Stimulated activated naive CD4-positive, alpha-beta T cell (primary cell): Measurements from ENCODE around the gene LIMS2.

Experiments
- DNase-seq, 6 experiments: peaks; one replicate each; lab custom pipeline; 2025; lab: John Stamatoyannopoulos, UW

Gene LIMS2

DNA sequence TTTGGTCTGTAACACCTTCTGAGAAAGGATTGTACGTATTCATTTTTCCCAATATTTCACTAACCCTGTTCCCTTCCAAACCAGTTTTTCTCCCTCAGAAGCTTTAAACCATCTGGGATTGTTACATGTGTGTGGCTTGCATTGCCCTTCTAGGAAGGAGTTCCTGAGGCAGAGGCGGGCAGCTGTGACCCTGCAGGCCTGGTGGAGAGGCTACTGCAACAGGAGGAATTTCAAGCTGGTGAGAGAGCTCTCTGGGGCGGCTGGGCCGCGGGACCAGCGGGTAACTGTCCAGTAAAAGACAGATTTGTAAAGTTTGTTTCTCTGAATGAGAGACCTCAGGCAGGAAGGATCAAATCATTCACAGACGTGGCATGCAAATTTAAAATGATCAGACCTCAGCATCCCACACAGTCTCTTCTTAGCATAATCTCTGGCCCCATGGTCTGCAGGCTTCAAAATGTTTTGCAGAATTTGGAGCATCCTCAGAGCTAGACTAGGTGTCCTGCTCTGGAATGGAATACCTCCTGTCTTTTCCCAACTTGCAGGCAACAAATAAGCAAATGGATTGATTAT lies 69.6 kb downstream of the LIMS2 start:
- DNase-seq = no peak

GRCh38 chr2:127604986-127605385 lies 70.3 kb downstream of the LIMS2 start:
- DNase-seq = no peak

- no peak for DNase-seq
Measured at GRCh38 chr2:127599211-127599610, 76.1 kb downstream of the LIMS2 start.

DNA sequence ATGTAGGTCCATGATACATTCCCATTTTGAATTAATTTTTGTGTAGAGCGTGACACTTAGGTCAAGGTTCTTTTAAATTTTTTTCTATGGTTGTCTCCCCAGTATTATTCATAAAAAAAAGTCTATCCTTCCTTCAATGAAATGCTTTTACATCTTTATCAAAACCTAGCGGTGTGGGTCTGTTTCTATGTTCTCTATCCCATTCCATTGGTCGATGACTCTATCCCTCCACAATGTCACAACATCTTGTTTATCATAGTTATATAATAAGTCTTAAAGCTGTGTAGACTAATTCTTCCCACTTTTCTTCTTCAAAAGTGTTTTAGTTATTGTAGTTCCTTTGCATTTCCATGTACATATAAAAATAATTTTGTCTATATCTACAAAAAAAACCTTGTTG lies 76.6 kb downstream of the LIMS2 start:
- no peak for DNase-seq

DNA sequence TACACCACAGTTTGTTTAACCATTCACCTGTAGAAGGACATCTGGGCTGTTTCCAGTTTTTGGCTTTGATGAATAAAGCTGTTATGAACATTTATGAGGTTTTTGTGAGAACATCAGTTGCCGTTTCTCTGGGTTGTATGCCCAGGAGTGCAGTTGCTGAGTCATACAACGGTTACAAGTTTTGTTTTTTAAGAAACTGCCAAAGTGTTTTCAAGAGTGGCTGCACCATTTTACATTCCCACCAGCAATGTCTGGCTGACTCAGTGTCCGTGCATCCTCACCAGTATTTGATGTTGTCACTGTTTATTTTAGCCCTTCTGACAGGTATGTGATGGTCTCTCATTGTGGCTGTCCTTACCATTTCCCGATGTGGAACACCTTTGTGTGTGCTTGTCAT lies 77.3 kb downstream of the LIMS2 start:
- DNase-seq = no peak

GRCh38 chr2:127597046-127597983 lies 78.0 kb downstream of the LIMS2 start:
- no peak for DNase-seq

DNA sequence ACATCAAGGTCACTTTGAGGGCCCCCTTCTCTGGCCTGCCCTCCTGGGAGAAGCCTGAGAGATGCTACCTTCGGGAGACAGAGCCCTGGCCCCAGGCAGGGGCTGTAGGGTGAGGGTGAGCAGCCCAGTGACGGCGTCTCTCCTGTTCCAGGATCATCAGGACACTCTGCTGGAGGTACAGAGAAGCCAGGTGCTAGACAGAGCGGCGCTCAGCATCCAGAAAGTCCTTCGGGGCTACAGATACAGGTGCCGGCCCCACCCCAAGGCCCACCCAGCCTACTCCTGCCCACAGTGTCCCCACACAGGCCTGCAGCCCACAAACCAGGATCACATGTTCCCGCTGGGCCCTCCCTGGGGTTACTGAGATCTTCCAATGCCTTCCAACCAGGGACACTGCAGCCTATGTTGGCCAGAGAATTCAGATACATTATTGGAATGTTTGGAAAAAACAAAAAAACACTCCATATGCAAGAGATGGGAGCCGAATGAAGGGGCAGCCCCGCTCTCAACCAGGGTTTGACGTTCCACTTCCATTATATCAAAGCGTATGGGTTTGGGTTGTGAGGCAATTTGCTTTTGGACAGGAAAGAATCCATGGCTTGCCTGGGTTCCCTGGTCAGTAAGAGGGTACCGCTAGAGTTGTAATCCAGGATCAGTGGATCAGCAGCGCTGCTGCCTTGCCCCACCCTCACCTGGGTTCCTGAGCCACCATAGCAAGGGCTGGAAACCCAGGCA lies 78.9 kb downstream of the LIMS2 start:
- no peak for DNase-seq

DNA sequence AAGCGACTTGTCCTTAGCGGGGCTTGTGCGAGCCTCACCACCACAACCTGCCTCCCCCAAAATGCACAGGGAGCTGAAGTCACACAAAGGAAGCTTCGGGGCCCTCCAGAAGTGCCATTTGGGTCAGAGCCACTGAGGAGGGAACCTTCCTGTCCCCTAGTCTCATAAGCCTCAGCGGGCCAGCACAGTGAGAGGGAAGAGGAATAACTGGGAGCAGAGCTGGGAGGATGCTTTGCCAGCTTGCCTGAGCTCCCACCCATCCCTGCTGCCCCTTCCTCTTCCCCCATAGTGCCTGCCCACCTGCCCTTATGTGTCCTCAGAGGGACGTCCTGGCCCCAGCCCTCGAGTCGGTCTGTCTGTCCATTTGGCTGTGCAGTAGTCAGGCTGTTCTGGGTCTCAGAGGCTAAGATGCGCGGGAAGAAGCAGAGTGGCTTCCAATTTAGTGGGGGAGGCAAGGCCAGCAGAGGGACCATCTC lies 81.2 kb downstream of the LIMS2 start:
- DNase-seq = no peak

GRCh38 chr2:127593228-127594115 lies 81.9 kb downstream of the LIMS2 start:
- DNase-seq = no peak

DNA sequence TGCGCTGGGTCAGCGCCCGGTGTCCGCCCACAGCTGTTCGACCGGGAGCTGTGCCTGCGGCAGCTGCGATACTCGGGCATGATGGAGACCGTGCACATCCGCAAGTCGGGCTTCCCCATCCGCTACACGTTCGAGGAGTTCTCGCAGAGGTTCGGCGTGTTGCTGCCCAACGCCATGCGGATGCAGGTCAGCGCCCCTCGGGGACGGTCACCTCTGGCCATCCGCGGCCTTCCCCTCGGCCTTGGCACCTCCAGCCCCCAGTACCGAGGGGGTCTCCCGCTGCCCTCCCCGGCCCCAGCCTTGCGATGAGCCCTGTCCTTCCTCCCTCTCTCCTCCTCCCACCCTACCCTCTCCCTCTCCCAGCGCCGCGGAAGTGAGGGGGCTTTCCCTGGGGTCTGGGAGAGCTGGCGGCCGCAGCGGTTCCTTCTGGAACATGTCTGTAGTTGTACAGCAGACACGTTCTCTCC lies 82.5 kb downstream of the LIMS2 start:
- peak in 1 of 6 experiments; percentile 4 for DNase-seq

DNA sequence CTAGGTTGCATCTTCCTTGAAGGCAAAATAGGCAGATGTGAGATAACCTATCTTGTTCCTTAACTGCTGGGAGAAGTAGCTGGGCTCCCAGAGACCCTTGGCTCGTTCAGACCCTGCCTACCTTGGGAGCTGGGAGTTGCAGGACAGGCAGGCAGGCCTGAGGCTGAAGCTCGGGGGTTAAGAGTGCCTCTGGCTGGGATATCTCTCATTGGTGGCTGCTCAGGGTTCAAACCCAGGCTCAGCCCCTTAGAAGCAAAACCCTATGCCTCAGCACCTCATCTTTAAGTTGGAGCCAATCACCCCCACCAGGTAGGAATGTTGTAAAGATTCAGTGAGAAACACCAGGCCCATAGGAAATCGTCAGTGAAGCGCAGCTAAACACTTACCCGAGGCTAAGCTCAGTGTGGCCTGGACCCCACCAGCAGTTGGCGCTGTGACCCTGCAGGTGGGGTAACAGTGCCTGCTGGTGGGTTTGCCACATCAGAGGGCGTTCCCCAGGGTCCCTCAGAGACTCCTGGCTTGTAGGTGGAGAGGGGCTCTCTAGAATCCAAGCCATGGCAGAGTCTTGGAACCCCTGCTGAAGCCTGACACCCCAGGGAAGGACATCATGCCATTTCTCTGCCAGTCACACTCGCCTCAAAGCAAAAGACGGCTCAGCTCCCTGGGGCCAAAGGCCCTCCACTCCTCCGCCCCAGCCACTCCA lies 84.0 kb downstream of the LIMS2 start:
- peak; percentile 38 to 77 (median 60) for DNase-seq

GRCh38 chr2:127590386-127591190 lies 84.7 kb downstream of the LIMS2 start:
- no peak for DNase-seq

DNA sequence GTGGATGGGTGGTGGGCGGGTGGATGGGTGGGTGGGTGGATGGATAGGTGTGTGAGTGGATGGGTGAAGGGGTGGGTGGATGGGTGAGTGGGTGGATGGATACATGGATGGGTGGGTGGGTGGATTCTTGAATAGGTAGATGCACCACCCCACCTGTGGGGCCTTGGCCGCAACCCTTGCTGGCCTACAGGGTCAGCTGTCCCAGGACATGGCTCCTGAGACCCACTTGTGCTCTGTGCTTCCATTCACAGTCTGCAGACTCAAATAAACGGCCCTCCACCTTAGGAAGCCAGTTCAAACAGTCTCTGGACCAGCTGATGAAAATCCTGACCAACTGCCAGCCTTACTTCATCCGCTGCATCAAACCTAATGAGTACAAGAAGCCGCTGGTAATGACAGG lies 85.5 kb downstream of the LIMS2 start:
- no peak for DNase-seq

GRCh38 chr2:127589358-127589757 lies 86.0 kb downstream of the LIMS2 start:
- no peak for DNase-seq
